NCI-H1092 treated with DMSO at 0.1 percent for 48 hours (cell line): ENCODE data around the gene IL1RAPL1.

Experiments
- DNase-seq: peaks from one replicate; lab custom pipeline; 2025; lab: John Stamatoyannopoulos, UW

Gene IL1RAPL1

GRCh38 chrX:29648161-29648560 lies 1060.9 kb downstream of the IL1RAPL1 start:
- no peak for DNase-seq

GRCh38 chrX:29652484-29652883 lies 1065.2 kb downstream of the IL1RAPL1 start:
- DNase-seq = no peak

DNA sequence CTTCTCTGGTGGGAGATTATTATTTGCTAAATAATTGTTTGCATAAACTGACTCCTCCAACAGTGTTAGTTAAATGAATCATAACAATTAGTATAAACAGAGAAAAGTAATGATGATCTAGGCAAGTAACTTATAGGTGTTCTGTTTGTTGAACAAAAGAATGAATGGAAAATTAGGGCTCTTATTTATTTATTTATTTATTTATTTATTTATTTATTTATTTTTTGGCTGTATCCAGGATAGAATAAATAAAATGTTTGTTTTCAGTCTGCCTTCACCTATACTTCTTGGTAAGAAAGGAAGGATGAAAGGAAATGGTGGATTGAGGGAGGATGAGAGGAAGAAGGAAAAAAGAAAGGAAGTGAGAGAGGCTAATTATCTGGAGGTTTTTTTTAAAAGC lies 1066.5 kb downstream of the IL1RAPL1 start:
- no peak for DNase-seq

DNA sequence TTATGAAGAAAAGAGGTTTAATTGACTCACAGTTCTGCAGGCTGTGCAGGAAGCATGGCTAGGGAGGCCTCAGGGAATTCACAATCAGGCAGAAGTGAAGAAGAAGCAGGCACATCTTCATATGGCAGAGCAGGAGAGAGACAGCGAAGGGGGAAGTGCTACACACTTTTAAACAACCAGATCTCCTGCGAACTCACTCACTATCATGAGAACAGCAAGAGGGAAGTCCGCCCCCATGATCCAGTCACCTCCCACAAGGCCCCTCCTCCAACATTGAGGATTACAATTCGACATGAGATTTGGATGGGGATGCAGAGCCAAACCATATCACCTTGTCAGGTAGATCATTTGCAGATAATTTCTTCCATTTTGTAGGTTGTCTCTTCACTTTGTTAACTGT lies 1072.7 kb downstream of the IL1RAPL1 start:
- DNase-seq = no peak

GRCh38 chrX:29661290-29661689 lies 1074.0 kb downstream of the IL1RAPL1 start:
- no peak for DNase-seq

GRCh38 chrX:29662101-29662500 lies 1074.9 kb downstream of the IL1RAPL1 start:
- no peak for DNase-seq

GRCh38 chrX:29662759-29663503 lies 1075.7 kb downstream of the IL1RAPL1 start:
- DNase-seq = no peak

- no peak for DNase-seq
These were observed 1078.3 kb downstream of the IL1RAPL1 start for GRCh38 chrX:29665532-29665931.

GRCh38 chrX:29666366-29666765 lies 1079.1 kb downstream of the IL1RAPL1 start:
- DNase-seq = no peak

- DNase-seq = no peak
These were observed 1084.2 kb downstream of the IL1RAPL1 start for GRCh38 chrX:29671421-29671820.

DNA sequence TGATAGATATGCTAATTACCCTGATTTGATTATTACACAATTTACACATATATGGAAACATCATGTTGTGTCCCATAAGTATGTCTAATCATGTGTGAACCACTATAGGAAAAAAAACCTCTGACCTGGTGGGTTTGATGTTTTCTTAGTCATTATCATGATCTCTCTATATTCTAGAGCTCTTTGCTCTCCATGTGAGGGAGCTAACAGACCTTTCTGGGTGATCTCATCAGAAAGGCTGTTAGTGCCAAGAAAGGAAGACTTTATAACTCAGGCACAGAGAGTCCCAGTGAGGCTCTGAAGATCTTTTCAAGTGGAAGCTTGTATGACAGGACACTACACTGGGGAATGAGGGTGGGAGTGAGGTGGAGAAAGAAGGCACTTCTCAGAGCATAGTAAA lies 1100.4 kb downstream of the IL1RAPL1 start:
- no peak for DNase-seq

DNA sequence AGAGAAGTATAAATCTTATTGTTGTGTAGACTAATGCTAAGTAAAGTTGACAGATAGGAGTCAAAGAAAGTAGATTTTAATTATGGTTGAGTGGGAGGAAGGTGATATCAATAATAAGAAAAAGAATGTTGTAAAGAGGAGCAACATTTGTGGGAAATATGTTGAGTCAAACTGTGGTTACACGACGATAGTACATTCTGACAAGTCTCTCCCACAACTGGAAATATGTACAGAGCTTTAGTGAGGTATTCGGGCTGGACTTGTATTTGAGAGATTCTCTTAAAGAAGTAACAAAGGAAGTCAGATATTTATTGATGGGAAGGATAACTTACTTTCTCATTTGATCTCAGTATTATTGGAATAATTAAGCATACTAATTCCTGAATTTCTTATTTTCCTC lies 1102.8 kb downstream of the IL1RAPL1 start:
- no peak for DNase-seq

GRCh38 chrX:29691044-29691443 lies 1103.8 kb downstream of the IL1RAPL1 start:
- DNase-seq = no peak

- no peak for DNase-seq
These were observed 1106.7 kb downstream of the IL1RAPL1 start for GRCh38 chrX:29693912-29694311.

DNA sequence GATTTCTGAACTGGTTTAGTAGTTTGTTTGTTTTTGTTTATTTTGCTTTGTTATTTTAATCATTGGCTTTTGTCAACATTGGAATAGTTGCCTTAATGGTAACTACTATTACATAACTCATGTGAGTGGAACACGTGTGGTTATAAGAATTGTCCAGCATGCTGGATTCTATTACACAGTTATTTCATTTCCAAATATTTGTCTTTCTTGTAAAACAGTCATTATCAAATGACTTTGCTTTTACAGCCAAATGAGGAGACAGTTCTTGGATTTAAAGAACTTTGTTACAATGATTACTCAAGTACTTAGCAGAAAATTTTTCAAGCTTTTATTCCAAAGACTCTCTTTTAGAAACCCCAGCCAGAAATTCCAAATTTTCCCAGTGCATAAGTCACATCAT lies 1112.0 kb downstream of the IL1RAPL1 start:
- DNase-seq = no peak

DNA sequence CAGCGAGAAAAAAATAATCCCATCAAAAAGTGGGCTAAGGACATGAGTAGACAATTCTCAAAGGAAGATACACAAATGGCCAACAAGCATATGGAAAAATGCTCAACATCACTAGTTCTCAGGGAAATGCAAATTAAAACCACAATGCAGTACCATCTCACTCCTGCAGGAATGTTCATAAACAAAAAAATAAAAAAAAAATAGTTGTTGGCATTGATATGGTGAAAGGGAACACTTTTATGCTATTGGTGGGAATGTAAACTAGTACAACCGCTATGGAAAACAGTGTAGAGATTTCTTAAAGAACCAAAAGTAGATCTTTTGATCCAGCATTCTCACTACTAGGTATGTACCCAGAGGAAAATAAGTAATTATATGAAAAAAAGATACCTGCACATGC lies 1119.8 kb downstream of the IL1RAPL1 start:
- no peak for DNase-seq

GRCh38 chrX:29721152-29721551 lies 1133.9 kb downstream of the IL1RAPL1 start:
- no peak for DNase-seq

DNA sequence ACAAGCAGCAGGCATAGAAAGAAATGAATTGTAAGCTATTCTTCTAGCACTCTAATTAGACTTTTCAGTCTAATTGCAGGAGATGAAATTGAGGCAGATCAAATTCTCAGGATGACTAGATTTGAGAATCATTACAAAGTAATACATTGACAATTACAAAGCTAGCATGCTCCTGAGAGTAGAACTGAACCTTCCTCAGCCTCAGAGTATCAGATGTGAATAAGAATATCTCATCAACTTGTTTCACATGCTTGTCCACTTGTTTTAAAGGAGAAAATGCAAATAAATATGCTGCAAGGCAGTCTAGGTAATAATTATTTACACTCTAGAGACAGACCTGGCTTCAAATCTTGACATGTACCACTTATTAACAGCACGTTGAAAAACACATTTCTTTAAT lies 1137.1 kb downstream of the IL1RAPL1 start:
- no peak for DNase-seq

DNA sequence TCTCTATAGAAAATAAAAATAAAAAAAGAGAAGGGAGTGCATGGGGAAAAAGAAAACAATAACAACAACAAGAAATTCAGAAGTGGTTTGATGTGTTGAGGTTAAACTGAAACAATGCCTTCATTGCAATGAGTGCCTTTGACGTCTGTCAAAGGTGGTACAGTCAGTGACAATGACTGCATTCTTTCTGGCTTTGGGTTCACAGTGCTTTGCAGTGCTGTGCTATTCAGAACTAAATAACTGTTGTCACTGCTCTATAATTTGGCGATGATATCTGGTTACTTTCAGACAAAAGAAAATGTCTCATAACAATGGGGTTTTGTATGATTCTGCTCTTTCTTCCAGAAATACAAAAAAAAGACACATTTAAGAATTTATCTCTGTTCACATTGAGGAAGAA lies 1139.6 kb downstream of the IL1RAPL1 start:
- DNase-seq = no peak

GRCh38 chrX:29728639-29729038 lies 1141.4 kb downstream of the IL1RAPL1 start:
- no peak for DNase-seq

GRCh38 chrX:29744966-29745365 lies 1157.7 kb downstream of the IL1RAPL1 start:
- no peak for DNase-seq

- no peak for DNase-seq
These were observed 1159.1 kb downstream of the IL1RAPL1 start for GRCh38 chrX:29746326-29746725.

- DNase-seq = no peak
These were observed 1174.8 kb downstream of the IL1RAPL1 start for GRCh38 chrX:29762006-29762405.

- DNase-seq = no peak
These were observed 1188.6 kb downstream of the IL1RAPL1 start for GRCh38 chrX:29775890-29776289.
